Spleen (tissue), 11 donors: Measurements from ENCODE around the gene WHRN. TPM values are rescaled to one million over a fixed set of nuclear protein-coding genes. Genes with fewer than 3 reads are reported as not detected.

Experiments
- DNase-seq: peaks from one replicate; pipeline ENCODE4 v3.0.0-alpha.2; 2020
- H3K27ac ChIP-seq, 8 donors: fragments of 200-600 bp; sonication (generic) in 7 of 8; 1 replicate in 4 of 8; 2 replicates in 4 of 8; pipeline versions ENCODE4 v1.5.0 to v1.8.0; 2016 to 2021; ENCODE audit warnings: inconsistent platforms in 4 of 8, mild to moderate bottlenecking in 4 of 8, moderate library complexity in 1 of 8
- H3K27me3 ChIP-seq, 7 donors: fragments of 200-600 bp; sonication (generic) in 6 of 7; replicated peaks in 1 of 7; 1 replicate in 4 of 7; 2 replicates in 3 of 7; pipeline versions ENCODE4 v1.5.0 to v1.8.0; 2016 to 2021; ENCODE audit warnings: inconsistent platforms in 3 of 7, mild to moderate bottlenecking in 1 of 7
- H3K36me3 ChIP-seq, 6 donors: fragments of 200-600 bp; sonication (generic) in 5 of 6; 1 replicate in 4 of 6; 2 replicates in 2 of 6; pipeline versions ENCODE4 v1.5.0 to v1.8.0; 2016 to 2021; ENCODE audit warnings: inconsistent platforms in 2 of 6
- H3K4me1 ChIP-seq, 6 donors: fragments of 200-600 bp; sonication (generic) in 5 of 6; 1 replicate in 3 of 6; 2 replicates in 3 of 6; pipeline versions ENCODE4 v1.5.0 to v1.8.0; 2016 to 2021; ENCODE audit warnings: inconsistent platforms in 3 of 6
- H3K4me3 ChIP-seq, 8 donors: fragments of 200-600 bp; sonication (generic) in 7 of 8; 1 replicate in 4 of 8; 2 replicates in 4 of 8; pipeline versions ENCODE4 v1.5.0 to v1.8.0; 2016 to 2021; ENCODE audit warnings: inconsistent platforms in 4 of 8, mild to moderate bottlenecking in 4 of 8, moderate library complexity in 2 of 8
- H3K9me3 ChIP-seq, 8 donors: fragments of 200-600 bp; sonication (generic) in 7 of 8; 1 replicate in 4 of 8; 2 replicates in 4 of 8; pipeline versions ENCODE4 v1.5.0 to v1.8.0; 2016 to 2021; ENCODE audit warnings: inconsistent platforms in 4 of 8
- CTCF ChIP-seq, 11 experiments: fragments of 200-600 bp in 7 of 11; fragments of 450-650 bp in 4 of 11; sonication (generic) in 4 of 11; IDR thresholded peaks in 8 of 11; conservative IDR thresholded peaks in 3 of 11; 1 replicate in 7 of 11; 2 replicates in 4 of 11; pipeline versions ENCODE4 v1.4.0 to v1.8.0; 2016 to 2021; ENCODE audit warnings: antibody characterized with exemption in 11 of 11, inconsistent platforms in 4 of 11, mild to moderate bottlenecking in 1 of 11
- POLR2A ChIP-seq, 3 donors: fragments of 450-650 bp; IDR thresholded peaks; one replicate each; pipeline ENCODE4 v1.5.1; 2017; ENCODE audit warnings: antibody characterized with exemption in 3 of 3, mild to moderate bottlenecking in 1 of 3
- POLR2AphosphoS5 ChIP-seq, 3 donors: sonication (generic); formaldehyde crosslinking; IDR thresholded peaks; one replicate each; pipeline ENCODE4 v1.5.1; 2017; ENCODE audit warnings: antibody characterized with exemption in 3 of 3
- WGBS, 5 donors: extraction: QIAGEN DNeasy Blood & Tissue Kit in 3 of 5; methylation state at CpG; one replicate each; pipeline versions ENCODE4 v1.1.5 to v1.1.7; 2013 to 2018; 5-methylcytosine and 5-hydroxymethylcytosine counted together
- intact Hi-C: fragments of 100-400 bp; cut with DNase I; formaldehyde crosslinking; loops from one replicate; pipeline ENCODE4 v1.15.0; 2023; ENCODE audit warnings: low total_unique reads
- polyA plus RNA-seq, 3 donors: library from polyadenylated mRNA; stranded (reverse); fragments of 200-250 nt; gene quantifications; one replicate each; pipeline ENCODE4 v1.2.1, GENCODE V29; 2013
- total RNA-seq, 7 donors: library from RNA; depleted of rRNA in 3 of 7; stranded (reverse); fragments of >200 nt in 3 of 7; fragmentation: NEBNext Ultra II Directional in 4 of 7; extraction: Animal tissue kit (Norgen Biotek cat#: 25700) in 4 of 7; gene quantifications; one replicate each; pipeline versions ENCODE4 v1.1.0 to v1.2.1, GENCODE V29; 2016 to 2021
- donor health status: healthy with polysubstance abuse.
- donor health status: DM: no; HTN: no; CAD: no; lungs with moderate emphysema.
- donor health status: DM: no; HTN: no; CAD: no.
- donor health status: Bipolar disorder and iron deficiency.
- donor health status: healthy.
- donor health status: DM: no; HTN: no; CAD: no.
- donor health status: DM: yes; HTN: yes; CAD: no.

WHRN gene
- total and polyA plus RNA-seq, 10 donors = 3.7 to 51.6 (median 26.8) TPM

DNA sequence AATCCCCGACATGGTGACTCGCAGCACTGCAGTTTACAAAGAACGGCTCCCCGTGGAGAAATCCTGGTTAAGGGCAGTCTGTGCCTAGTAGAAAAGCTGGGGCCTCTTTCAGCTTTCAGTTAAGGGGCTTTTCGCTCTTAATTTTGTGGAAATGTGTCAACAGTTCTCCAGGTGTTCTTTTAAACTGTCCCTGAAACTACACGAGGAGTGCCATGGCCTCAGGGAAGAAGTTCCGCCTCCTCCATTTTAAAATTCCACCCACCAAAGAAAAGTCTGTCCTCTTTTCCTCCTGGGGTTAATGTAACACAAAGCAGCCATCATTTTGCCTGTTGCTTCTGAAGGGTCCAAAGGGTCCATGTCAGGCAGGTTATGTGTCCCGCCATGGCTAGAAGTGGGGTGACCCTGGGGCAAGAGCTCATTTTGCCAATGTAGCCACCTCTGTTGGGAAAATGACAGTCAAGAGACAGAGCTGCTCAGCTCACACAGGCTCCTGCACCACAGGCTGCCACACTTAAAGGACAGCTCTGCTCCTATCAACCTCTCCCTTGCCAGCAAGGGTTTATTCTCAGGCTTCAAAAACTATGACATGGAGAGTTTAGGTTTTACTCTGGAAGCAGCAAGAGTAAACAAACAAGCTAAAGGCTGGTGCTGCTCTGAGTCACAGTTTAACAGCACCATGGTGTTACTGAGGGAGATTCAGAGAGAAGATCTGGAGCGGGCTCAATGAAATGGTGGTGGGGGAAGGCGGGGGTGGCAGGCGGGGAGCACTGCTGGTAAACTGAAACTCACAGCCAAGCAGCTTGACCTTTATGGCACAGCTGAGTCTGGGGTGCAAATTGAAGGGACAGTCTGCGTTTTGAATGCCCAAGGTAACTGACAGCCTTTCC is 3.2 kb downstream of the WHRN start:
- DNase-seq = no peak
- intact Hi-C loops = no loop called here
- Histone ChIP-seq H3K9me3 (no peaks in the 10 kb centered on the region), H3K4me1 (peaks cover 8 to 80% (median 48%) of the 10 kb centered on the region in 6 donors), H3K4me3 (peak overlapping the region in 5 of 8 donors; percentile 1 to 80 (median 70)), H3K27ac (peak overlapping the region; percentile 24 to 86 (median 73)), H3K27me3 (peaks cover 0 to 21% (median 0%) of the 10 kb centered on the region in 7 donors), H3K36me3 (no peaks in the 10 kb centered on the region)
- TF ChIP-seq POLR2AphosphoS5 (IDR thresholded peaks at IDR 0.05) = no peak
- 60 to 73% (median 67%) methylated on average over 12 of the region's 12 CpGs for WGBS, 5 donors

GRCh38 chr9:114500697-114501292 is 4.5 kb downstream of the WHRN start:
- Histone ChIP-seq H3K27me3 (peaks cover 0 to 19% (median 0%) of the 10 kb centered on the region in 7 donors), H3K27ac (peak overlapping the region in 3 of 8 donors; percentile 1 to 86 (median 30)), H3K4me3 (peak overlapping the region in 1 of 8 donors; percentile 11), H3K36me3 (no peaks in the 10 kb centered on the region), H3K9me3 (no peaks in the 10 kb centered on the region), H3K4me1 (peaks cover 5 to 82% (median 47%) of the 10 kb centered on the region in 6 donors)
- WGBS, 5 donors = 78 to 86% (median 82%) methylated on average over 3 of the region's 3 CpGs
- TF ChIP-seq POLR2A (IDR thresholded peaks at IDR 0.05) = no peak
- TF ChIP-seq CTCF (IDR thresholded peaks at IDR 0.05 in 8 of 11, conservative IDR thresholded peaks at IDR 0.05 in 3 of 11) = no peak
- TF ChIP-seq POLR2AphosphoS5 (IDR thresholded peaks at IDR 0.05) = no peak
- intact Hi-C loops = no loop called here
- DNase-seq = no peak

DNA sequence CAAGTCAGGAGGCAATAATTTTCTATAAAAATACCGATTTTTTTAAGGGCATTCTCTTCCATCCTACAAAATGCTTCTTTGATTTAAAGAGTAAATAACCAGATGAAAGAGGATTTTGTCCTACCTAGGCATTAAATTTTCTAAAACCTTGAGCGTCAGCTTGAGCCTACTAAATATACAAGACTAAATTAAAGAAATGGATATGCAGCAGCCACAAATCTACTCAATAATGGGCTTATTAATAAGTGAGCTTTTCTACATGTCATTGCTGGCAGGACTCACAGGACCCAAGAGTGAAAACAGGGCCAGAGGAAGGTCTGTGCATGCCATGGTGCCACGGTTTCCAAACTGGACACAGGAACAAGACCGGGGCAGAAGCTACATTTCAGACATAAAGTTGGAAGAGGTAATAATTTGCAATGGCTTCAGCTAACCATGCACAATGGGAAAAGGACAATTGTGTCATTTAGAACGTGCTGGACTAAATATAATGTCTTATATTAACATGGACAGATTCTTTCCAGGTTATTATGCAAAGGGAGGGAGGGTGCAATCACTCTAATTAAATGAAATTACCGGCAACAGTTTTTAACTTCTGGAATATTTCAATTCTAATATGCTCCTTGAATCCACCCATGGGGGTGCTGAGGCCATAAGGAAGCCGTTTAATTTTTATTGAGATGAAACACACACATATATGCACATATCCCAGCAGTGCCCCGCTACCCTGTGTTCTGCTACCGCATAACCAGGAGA is 5.2 kb downstream of the WHRN start:
- Histone ChIP-seq H3K9me3 (no peaks in the 10 kb centered on the region), H3K27me3 (peaks cover 0 to 12% (median 0%) of the 10 kb centered on the region in 7 donors), H3K27ac (peak overlapping the region in 2 of 8 donors; percentile 1 to 30), H3K4me1 (peaks cover 3 to 78% (median 44%) of the 10 kb centered on the region in 6 donors), H3K4me3 (no peak overlapping the region), H3K36me3 (no peaks in the 10 kb centered on the region)
- TF ChIP-seq CTCF (IDR thresholded peaks at IDR 0.05 in 8 of 11, conservative IDR thresholded peaks at IDR 0.05 in 3 of 11) = no peak
- no peak for TF ChIP-seq POLR2A (IDR thresholded peaks at IDR 0.05)
- TF ChIP-seq POLR2AphosphoS5 (IDR thresholded peaks at IDR 0.05) = no peak
- 80 to 91% (median 88%) methylated on average over 9 of the region's 9 CpGs for WGBS, 5 donors
- intact Hi-C loops = no loop called here
- DNase-seq = no peak

DNA sequence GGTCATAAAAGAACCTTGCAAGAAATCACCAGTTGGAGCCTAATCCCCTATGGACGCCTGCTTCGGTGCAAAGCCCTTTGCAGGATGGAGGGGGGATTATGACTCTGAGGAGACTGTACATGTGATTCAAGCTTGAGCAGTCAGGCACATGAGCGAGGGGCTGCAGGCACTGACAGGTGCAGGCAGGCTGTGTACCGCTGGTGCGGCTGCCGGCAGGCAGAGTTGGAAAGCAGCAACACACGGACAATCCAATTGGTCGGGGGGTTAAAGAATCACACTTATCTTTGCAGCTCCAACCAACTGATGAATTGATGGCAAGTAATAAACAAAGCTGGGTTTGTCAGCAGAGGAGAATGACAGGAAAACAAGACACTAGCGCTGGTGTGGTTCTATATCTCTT is 5.7 kb downstream of the WHRN start:
- TF ChIP-seq CTCF (IDR thresholded peaks at IDR 0.05 in 8 of 11, conservative IDR thresholded peaks at IDR 0.05 in 3 of 11) (no peak), POLR2AphosphoS5 (IDR thresholded peaks at IDR 0.05) (no peak), POLR2A (IDR thresholded peaks at IDR 0.05) (no peak)
- DNase-seq = no peak
- 84 to 91% (median 87%) methylated on average over 9 of the region's 9 CpGs for WGBS, 5 donors
- Histone ChIP-seq H3K27me3 (peaks cover 0 to 6% (median 0%) of the 10 kb centered on the region in 7 donors), H3K36me3 (no peaks in the 10 kb centered on the region), H3K9me3 (no peaks in the 10 kb centered on the region), H3K4me3 (no peak overlapping the region), H3K4me1 (peaks cover 3 to 78% (median 41%) of the 10 kb centered on the region in 6 donors), H3K27ac (no peak overlapping the region)
- intact Hi-C loops = no loop called here
